ENCODE measurements around the gene PRKN. TPM values are rescaled to one million over a fixed set of nuclear protein-coding genes. Genes with fewer than 3 reads are reported as not detected.

PRKN gene
- total RNA-seq, 1 donor from 2014 or later: 2.6 TPM

DNA sequence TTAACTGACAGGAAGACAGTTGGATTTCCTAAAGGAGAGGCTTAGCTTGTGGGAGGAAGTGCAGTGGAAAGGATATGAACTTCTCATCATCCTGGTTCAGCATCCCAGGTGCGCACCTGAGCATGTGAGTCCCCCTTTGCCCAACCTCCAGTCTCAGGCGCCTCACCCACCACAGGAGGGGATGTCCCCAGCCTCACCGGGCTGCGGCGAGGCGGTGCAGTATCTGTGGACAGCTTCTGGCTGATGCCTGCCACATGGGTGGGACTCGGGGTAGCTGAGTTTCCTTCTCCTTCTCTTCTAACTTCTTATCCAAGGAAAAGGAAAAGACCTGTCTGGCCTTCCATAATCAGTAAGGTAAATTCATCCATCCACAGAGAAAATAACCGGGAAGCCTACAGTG is 914.4 kb downstream of the PRKN start:
- intact Hi-C loops (cut with DNase I): no loop called here

DNA sequence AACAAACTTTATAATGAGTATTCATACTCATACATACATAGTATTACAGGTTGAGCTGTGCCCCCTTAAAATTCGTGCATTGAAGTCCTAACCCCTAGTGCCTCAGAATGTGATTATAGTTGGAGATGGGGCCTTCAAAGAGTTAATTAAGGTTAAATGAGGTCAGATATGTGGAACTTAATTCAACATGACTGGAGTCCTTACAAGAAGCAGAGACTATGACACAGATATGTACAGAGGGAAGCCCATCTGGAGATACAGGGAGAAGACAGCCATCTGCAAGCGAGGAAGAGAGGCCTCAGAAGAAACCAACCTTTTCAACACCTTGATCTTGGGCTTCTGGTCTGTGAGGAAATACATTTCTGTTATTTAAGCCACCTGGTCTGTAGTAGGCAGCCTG is 917.6 kb downstream of the PRKN start:
- intact Hi-C loops (cut with DNase I): no loop called here
- no peaks in the 10 kb centered on the region for H3K4me1 ChIP-seq
- H3K4me3 ChIP-seq: no peak overlapping the region
- no peak for DNase-seq (ENCODE audit: low spot score in 2 of 2)
- H3K27me3 ChIP-seq: no peaks in the 10 kb centered on the region
- H3K36me3 ChIP-seq: no peaks in the 10 kb centered on the region
- TF ChIP-seq, protein P1, sequence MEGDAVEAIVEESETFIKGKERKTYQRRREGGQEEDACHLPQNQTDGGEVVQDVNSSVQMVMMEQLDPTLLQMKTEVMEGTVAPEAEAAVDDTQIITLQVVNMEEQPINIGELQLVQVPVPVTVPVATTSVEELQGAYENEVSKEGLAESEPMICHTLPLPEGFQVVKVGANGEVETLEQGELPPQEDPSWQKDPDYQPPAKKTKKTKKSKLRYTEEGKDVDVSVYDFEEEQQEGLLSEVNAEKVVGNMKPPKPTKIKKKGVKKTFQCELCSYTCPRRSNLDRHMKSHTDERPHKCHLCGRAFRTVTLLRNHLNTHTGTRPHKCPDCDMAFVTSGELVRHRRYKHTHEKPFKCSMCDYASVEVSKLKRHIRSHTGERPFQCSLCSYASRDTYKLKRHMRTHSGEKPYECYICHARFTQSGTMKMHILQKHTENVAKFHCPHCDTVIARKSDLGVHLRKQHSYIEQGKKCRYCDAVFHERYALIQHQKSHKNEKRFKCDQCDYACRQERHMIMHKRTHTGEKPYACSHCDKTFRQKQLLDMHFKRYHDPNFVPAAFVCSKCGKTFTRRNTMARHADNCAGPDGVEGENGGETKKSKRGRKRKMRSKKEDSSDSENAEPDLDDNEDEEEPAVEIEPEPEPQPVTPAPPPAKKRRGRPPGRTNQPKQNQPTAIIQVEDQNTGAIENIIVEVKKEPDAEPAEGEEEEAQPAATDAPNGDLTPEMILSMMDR (IDR thresholded peaks at IDR 0.05): no peak
- no peak overlapping the region for H3K27ac ChIP-seq
- no peaks in the 10 kb centered on the region for H3K9me3 ChIP-seq

More for the DNA sequence above, 914.4 kb downstream of the PRKN start:
- TF ChIP-seq, protein P1 (IDR thresholded peaks at IDR 0.05): no peak
- Histone ChIP-seq H3K4me3 (no peak overlapping the region), H3K9me3 (no peaks in the 10 kb centered on the region), H3K4me1 (no peaks in the 10 kb centered on the region), H3K27ac (no peak overlapping the region), H3K27me3 (no peaks in the 10 kb centered on the region), H3K36me3 (no peaks in the 10 kb centered on the region)
- DNase-seq (ENCODE audit: low spot score in 2 of 2): no peak

DNA sequence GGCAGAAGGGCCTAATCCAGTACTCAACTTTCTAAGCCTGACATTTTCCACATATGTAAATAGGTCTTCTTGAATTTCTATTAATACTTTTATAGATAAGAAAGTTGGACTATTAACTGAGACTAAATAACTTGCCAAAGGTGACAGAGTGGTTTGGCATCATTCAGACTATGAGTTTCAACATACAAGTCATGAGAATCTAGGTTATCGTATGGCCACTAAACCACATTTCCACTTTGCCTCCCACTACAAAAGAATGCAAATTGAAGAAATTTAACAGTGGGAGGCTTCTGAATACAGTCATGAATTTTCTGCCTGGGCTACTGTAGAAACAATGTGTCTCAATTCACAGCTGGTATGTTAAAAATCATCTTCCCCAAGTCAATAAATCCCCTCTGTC is 922.7 kb downstream of the PRKN start:
- H3K27ac ChIP-seq: no peak overlapping the region
- intact Hi-C loops (cut with DNase I): no loop called here
- no peak for DNase-seq (ENCODE audit: low spot score in 2 of 2)
- H3K9me3 ChIP-seq: no peaks in the 10 kb centered on the region
- no peaks in the 10 kb centered on the region for H3K27me3 ChIP-seq
- H3K36me3 ChIP-seq: no peaks in the 10 kb centered on the region
- no peaks in the 10 kb centered on the region for H3K4me1 ChIP-seq
- no peak overlapping the region for H3K4me3 ChIP-seq
- TF ChIP-seq, protein P1 (IDR thresholded peaks at IDR 0.05): no peak

DNA sequence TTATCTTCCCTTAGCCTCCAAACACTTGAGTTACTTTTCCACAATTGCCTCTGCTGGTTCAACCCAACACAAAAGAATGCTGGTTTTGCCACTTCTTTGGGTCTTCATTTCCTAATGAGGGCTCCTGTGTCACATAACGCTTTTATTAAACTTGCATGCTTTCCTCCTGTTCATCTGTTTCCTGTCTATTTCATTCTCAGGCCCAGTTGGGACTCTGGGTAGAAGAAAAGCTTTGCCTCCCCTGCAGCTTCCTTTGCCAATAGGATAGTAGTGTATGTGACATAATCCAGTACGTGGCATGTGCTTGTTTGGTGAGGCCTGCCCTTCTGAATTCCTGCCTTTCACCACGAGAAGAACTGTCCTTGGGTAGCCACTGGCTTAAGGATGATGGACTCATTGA is 924.4 kb downstream of the PRKN start:
- H3K36me3 ChIP-seq: no peaks in the 10 kb centered on the region
- intact Hi-C loops (cut with DNase I): no loop called here
- no peaks in the 10 kb centered on the region for H3K4me1 ChIP-seq
- TF ChIP-seq, protein P1 (IDR thresholded peaks at IDR 0.05): no peak
- no peak for DNase-seq (ENCODE audit: low spot score in 2 of 2)
- no peak overlapping the region for H3K4me3 ChIP-seq
- H3K9me3 ChIP-seq: no peaks in the 10 kb centered on the region
- H3K27ac ChIP-seq: no peak overlapping the region
- no peaks in the 10 kb centered on the region for H3K27me3 ChIP-seq

DNA sequence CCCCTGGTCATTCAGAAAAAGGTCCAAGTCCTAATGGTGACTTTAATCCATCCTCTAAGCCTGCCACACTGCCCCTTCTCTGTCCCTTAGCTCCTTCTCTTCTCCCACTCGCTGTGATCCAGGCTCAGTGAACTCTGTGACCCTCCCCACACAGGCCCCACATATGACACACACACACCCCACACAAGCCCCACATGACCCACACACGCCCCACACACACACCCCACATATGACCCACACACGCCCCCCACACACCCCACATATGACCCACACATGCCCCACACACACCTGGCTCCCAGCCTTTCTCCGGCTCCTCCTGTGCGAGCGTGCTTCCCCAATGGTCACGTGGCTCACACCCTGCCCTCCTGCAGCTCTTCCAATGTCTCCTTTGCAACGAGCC is 925.3 kb downstream of the PRKN start:
- Histone ChIP-seq H3K27me3 (no peaks in the 10 kb centered on the region), H3K4me3 (no peak overlapping the region), H3K9me3 (no peaks in the 10 kb centered on the region), H3K36me3 (no peaks in the 10 kb centered on the region), H3K27ac (no peak overlapping the region), H3K4me1 (no peaks in the 10 kb centered on the region)
- TF ChIP-seq, protein P1 (IDR thresholded peaks at IDR 0.05): no peak
- DNase-seq (ENCODE audit: low spot score in 2 of 2): no peak
- intact Hi-C loops (cut with DNase I): no loop called here

DNA sequence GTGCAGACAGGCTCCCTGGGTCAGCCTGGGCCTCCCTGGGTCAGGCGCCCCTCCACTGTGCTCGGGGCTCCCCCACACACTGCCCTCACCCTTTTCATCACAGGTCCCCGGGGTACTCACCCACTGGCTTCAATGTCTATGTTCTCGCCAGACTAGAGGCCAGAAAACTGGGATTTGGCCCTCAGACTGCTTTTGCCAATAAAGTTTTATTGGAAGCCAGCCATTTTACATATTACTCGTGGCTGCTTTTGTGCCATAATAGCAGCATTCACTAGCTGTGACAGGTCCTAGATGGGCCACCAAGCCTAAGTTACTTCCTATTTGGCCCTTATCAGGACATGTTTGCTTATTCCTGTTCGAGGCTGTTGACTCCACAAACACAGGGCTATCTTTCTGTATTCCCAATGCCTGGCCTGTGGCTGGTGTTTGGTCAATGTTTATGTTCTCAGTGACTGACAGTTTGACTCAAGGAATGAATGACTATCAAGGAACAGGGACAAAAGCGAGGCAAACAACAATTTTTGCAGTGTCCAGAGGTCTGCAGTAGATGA is 928.6 kb downstream of the PRKN start:
- no peak for DNase-seq (ENCODE audit: low spot score in 2 of 2)
- no peaks in the 10 kb centered on the region for H3K9me3 ChIP-seq
- intact Hi-C loops (cut with DNase I): no loop called here
- TF ChIP-seq, protein P1 (IDR thresholded peaks at IDR 0.05): no peak
- H3K27ac ChIP-seq: no peak overlapping the region
- H3K4me1 ChIP-seq: no peaks in the 10 kb centered on the region
- H3K27me3 ChIP-seq: no peaks in the 10 kb centered on the region
- H3K36me3 ChIP-seq: no peaks in the 10 kb centered on the region
- no peak overlapping the region for H3K4me3 ChIP-seq
